ENCODE results near the gene DNAJC4.

The DNAJC4 gene

DNA sequence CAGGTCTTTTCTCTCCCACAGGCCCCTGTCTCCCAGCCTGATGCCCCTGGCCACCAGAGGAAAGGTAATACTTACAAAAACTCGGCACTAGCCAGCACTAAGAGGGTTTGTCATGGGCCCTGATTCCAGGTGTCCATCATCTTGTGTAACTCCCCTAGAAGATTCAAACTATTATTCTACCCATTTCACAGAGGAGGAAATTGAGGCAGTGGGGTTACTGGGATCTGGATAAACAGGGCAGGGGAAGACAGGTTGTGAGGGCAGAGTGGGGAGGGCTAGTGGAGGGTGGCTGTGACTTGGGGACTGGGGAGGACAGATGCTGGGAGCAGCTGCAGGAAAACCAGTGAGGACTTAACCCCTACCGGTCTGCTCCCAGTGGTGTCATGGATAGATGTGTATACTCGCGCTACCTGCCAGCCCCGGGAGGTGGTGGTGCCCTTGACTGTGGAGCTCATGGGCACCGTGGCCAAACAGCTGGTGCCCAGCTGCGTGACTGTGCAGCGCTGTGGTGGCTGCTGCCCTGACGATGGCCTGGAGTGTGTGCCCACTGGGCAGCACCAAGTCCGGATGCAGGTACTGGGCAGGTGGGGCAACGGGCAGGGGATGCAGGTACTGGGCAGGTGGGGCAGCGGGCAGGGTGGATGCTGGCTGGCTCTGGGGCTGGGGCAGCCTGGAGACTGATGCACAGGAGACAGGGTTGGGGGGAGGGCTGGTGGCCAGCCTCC lies 5.3 kb downstream of the DNAJC4 start:
- peak overlapping the region; percentile 71 for H3K4me3 ChIP-seq (replicated peaks; ENCODE audit: low read depth, low read length)
- no peak for DNase-seq (ENCODE audit: low read depth)
- TF ChIP-seq, protein P1, sequence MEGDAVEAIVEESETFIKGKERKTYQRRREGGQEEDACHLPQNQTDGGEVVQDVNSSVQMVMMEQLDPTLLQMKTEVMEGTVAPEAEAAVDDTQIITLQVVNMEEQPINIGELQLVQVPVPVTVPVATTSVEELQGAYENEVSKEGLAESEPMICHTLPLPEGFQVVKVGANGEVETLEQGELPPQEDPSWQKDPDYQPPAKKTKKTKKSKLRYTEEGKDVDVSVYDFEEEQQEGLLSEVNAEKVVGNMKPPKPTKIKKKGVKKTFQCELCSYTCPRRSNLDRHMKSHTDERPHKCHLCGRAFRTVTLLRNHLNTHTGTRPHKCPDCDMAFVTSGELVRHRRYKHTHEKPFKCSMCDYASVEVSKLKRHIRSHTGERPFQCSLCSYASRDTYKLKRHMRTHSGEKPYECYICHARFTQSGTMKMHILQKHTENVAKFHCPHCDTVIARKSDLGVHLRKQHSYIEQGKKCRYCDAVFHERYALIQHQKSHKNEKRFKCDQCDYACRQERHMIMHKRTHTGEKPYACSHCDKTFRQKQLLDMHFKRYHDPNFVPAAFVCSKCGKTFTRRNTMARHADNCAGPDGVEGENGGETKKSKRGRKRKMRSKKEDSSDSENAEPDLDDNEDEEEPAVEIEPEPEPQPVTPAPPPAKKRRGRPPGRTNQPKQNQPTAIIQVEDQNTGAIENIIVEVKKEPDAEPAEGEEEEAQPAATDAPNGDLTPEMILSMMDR (IDR thresholded peaks at IDR 0.05; ENCODE audit: low read length, missing control alignments): no peak

DNA sequence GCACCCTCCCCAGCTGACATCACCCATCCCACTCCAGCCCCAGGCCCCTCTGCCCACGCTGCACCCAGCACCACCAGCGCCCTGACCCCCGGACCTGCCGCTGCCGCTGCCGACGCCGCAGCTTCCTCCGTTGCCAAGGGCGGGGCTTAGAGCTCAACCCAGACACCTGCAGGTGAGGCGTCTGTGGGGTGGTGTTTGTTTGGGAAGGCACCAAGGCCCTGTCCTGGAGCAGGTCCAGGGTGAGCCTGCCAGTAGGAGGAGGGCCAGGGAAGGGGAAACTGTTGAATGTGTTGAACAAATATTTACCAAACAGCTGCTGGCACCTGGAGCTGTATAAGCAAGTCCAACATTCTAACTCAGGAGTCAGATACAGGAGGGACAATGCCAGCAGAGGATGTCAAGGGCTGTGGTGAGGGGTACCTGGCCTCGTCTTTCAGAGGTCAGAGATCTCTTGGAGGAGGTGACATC lies 7.2 kb downstream of the DNAJC4 start:
- DNase-seq (ENCODE audit: low read depth): no peak
- no peak overlapping the region for H3K4me3 ChIP-seq (replicated peaks; ENCODE audit: low read depth, low read length)
- TF ChIP-seq, protein P1 (IDR thresholded peaks at IDR 0.05; ENCODE audit: low read length, missing control alignments): no peak

DNA sequence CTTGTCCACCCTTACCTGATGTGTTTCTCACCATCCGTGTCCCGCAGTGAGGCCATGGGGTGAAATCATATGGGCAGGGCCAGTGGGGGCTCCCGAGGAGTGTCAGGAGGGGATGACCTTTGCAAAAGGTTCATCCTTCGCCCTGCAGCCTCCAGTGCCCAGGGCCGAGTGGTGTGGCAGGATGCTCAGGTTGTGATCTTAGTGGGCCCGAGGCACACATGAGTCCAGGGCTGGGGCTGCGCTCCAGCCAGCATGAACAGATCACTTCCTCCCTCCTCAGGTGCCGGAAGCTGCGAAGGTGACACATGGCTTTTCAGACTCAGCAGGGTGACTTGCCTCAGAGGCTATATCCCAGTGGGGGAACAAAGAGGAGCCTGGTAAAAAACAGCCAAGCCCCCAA lies 7.7 kb downstream of the DNAJC4 start:
- no peak for DNase-seq (ENCODE audit: low read depth)
- TF ChIP-seq, protein P1 (IDR thresholded peaks at IDR 0.05; ENCODE audit: low read length, missing control alignments): no peak
- no peak overlapping the region for H3K4me3 ChIP-seq (replicated peaks; ENCODE audit: low read depth, low read length)

DNA sequence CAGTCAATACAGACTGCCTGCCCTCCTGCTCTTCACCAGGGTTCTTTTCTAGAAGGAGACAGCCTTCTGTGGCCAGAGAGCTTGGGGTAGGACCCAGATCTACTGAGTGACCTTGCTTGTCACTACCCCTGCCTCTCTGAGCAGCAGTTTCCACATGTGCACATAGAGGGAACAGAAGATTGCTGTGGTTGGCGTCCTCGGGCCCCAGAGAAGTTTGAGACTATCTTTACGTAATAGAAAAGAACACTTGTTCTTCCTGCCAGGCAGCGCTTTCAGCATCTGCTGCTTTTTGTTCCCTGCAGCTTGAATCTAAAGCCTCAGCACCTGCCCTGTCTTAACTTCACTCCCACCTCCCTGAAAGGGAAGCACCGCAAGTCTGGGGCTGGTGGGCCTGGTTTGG lies 8.7 kb downstream of the DNAJC4 start:
- TF ChIP-seq, protein P1 (IDR thresholded peaks at IDR 0.05; ENCODE audit: low read length, missing control alignments): no peak
- no peak for DNase-seq (ENCODE audit: low read depth)
- H3K4me3 ChIP-seq (replicated peaks; ENCODE audit: low read depth, low read length): no peak overlapping the region

DNA sequence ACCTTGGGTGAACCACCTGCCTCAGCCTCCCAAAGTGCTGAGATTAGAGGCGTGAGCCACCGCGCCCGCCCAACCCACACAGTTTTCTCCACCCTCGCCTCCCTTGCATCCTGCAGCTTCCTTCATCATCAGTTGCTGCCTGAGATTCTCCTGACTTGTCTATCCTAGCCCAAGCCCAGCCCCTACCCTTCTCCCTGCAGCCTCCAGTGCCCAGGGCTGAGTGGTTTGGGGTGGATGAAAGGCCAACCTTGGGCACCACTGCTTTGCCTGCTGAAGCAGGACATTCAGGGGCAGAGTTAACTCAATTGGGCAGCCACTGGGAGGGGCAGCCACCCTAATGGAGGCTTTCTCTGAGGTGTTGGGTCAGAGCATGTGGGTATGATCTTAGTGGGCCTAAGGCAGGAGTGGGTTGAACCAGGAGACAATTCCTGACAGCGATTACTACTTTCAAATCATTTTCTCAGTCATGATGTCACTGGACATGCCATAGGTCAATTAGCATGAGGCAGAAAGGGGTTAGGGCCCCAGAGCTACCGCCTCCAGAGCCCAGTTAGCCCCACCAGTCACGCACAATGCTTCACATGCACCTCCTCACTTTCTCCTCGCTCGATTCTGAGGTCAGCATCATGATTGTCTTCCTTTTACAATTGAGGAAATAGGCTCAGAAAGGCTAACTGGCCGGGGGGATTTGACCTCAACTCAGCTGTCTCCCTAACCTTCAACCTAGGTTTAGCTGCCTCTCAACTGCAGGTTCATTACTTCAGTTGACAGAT lies 9.5 kb downstream of the DNAJC4 start:
- H3K4me3 ChIP-seq (replicated peaks; ENCODE audit: low read depth, low read length): peak overlapping the region; percentile 84

DNA sequence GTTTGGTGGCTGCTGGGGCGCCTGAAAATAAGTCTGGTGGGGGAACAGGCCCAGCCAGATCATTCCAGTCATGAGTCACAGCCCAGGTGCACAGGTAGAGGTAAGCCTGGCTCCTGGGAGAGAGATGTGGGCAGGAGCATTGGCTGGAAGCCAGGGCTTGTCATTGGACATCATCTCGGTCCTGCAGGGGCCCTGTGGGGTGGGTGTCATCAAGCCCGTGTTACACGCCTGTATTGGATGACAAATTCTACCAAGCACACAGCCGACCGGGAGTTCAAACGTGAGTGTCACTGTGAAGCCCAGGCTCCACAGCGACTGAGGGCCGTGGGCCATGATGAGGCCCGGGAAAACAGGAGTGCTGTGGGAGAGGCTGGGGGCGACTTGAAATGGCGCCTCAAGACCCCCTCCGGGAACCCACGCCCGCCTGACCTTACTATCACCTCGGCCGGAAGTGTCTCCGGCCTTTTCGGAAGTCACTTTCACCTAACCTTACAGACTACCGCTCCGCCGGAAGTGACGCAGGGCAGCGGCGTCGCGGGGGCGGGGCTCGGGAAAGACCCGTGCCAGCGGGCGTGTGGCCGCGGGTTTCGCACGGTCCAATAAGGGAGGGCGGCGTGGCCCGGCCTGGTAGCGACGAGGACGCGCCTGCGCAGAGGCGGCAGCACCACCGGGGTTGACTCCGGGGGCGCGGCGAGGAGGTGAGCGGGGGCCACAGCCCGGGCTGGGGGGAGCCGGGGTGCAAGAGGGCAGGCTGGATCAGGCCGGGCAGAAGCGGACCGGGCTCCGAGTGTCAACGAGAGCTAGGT lies 10.3 kb downstream of the DNAJC4 start, which contains the start of gene FKBP2:
Gene FKBP2 (plus strand): TSS at position 661 of the 806 bp plus-strand sequence. CDS start 1,293 bp downstream, outside the sequence.
- DNase-seq (ENCODE audit: low read depth): peak; percentile 97
- peak within 1 kb of the TSS; percentile 84 for H3K4me3 ChIP-seq (replicated peaks; ENCODE audit: low read depth, low read length)

More for the DNA sequence above, 9.5 kb downstream of the DNAJC4 start:
- TF ChIP-seq, protein P1 (IDR thresholded peaks at IDR 0.05; ENCODE audit: low read length, missing control alignments): no peak
- no peak for DNase-seq (ENCODE audit: low read depth)

More for the DNA sequence above, 10.3 kb downstream of the DNAJC4 start, which contains the start of gene FKBP2:
- TF ChIP-seq, protein P1 (IDR thresholded peaks at IDR 0.05; ENCODE audit: low read length, missing control alignments): no peak
